Measurements from ENCODE around the gene KIAA0513. TPM values are rescaled to one million over a fixed set of nuclear protein-coding genes. Genes with fewer than 3 reads are reported as not detected.

The KIAA0513 gene
- total RNA-seq, 1 donor, result 18.4 TPM

- H3K9me3 ChIP-seq (ENCODE audit: low read depth, low read length), result no peaks in the 10 kb centered on the region
- no peaks in the 10 kb centered on the region for H3K27me3 ChIP-seq (ENCODE audit: insufficient read depth, low read length)
- H3K4me3 ChIP-seq (ENCODE audit: low read length), result no peak overlapping the region
- H3K4me1 ChIP-seq (ENCODE audit: insufficient read depth, low read length), result peaks cover 35% of the 10 kb centered on the region
These were observed 50.6 kb downstream of the KIAA0513 start for GRCh38 chr16:85078226-85078625.

GRCh38 chr16:85078952-85079351 lies 51.4 kb downstream of the KIAA0513 start:
- Histone ChIP-seq H3K27me3 (ENCODE audit: insufficient read depth, low read length) (no peaks in the 10 kb centered on the region), H3K4me1 (ENCODE audit: insufficient read depth, low read length) (peaks cover 40% of the 10 kb centered on the region), H3K9me3 (ENCODE audit: low read depth, low read length) (no peaks in the 10 kb centered on the region), H3K4me3 (ENCODE audit: low read length) (no peak overlapping the region)

GRCh38 chr16:85079785-85080570 lies 52.4 kb downstream of the KIAA0513 start:
- H3K9me3 ChIP-seq (ENCODE audit: low read depth, low read length), result no peaks in the 10 kb centered on the region
- H3K4me1 ChIP-seq (ENCODE audit: insufficient read depth, low read length), result peaks cover 40% of the 10 kb centered on the region
- H3K4me3 ChIP-seq (ENCODE audit: low read length), result no peak overlapping the region
- no peaks in the 10 kb centered on the region for H3K27me3 ChIP-seq (ENCODE audit: insufficient read depth, low read length)

GRCh38 chr16:85081038-85081437 lies 53.4 kb downstream of the KIAA0513 start:
- peaks cover 39% of the 10 kb centered on the region for H3K4me1 ChIP-seq (ENCODE audit: insufficient read depth, low read length)
- H3K9me3 ChIP-seq (ENCODE audit: low read depth, low read length), result no peaks in the 10 kb centered on the region
- H3K27me3 ChIP-seq (ENCODE audit: insufficient read depth, low read length), result no peaks in the 10 kb centered on the region
- H3K4me3 ChIP-seq (ENCODE audit: low read length), result no peak overlapping the region

GRCh38 chr16:85081765-85082164 lies 54.2 kb downstream of the KIAA0513 start:
- Histone ChIP-seq H3K4me1 (ENCODE audit: insufficient read depth, low read length) (peaks cover 38% of the 10 kb centered on the region), H3K9me3 (ENCODE audit: low read depth, low read length) (no peaks in the 10 kb centered on the region), H3K27me3 (ENCODE audit: insufficient read depth, low read length) (no peaks in the 10 kb centered on the region), H3K4me3 (ENCODE audit: low read length) (no peak overlapping the region)

GRCh38 chr16:85082173-85083050 lies 54.8 kb downstream of the KIAA0513 start:
- Histone ChIP-seq H3K4me1 (ENCODE audit: insufficient read depth, low read length) (peaks cover 34% of the 10 kb centered on the region), H3K9me3 (ENCODE audit: low read depth, low read length) (no peaks in the 10 kb centered on the region), H3K4me3 (ENCODE audit: low read length) (no peak overlapping the region), H3K27me3 (ENCODE audit: insufficient read depth, low read length) (no peaks in the 10 kb centered on the region)

- H3K4me1 ChIP-seq (ENCODE audit: insufficient read depth, low read length), result peaks cover 29% of the 10 kb centered on the region
- no peaks in the 10 kb centered on the region for H3K9me3 ChIP-seq (ENCODE audit: low read depth, low read length)
- H3K4me3 ChIP-seq (ENCODE audit: low read length), result no peak overlapping the region
- H3K27me3 ChIP-seq (ENCODE audit: insufficient read depth, low read length), result no peaks in the 10 kb centered on the region
These were observed 55.5 kb downstream of the KIAA0513 start for GRCh38 chr16:85083051-85083639.

- Histone ChIP-seq H3K27me3 (ENCODE audit: insufficient read depth, low read length) (no peaks in the 10 kb centered on the region), H3K9me3 (ENCODE audit: low read depth, low read length) (no peaks in the 10 kb centered on the region), H3K4me1 (ENCODE audit: insufficient read depth, low read length) (peaks cover 29% of the 10 kb centered on the region), H3K4me3 (ENCODE audit: low read length) (no peak overlapping the region)
These were observed 57.4 kb downstream of the KIAA0513 start for GRCh38 chr16:85084841-85085510.

- Histone ChIP-seq H3K4me3 (ENCODE audit: low read length) (no peak overlapping the region), H3K9me3 (ENCODE audit: low read depth, low read length) (no peaks in the 10 kb centered on the region), H3K27me3 (ENCODE audit: insufficient read depth, low read length) (no peaks in the 10 kb centered on the region), H3K4me1 (ENCODE audit: insufficient read depth, low read length) (peaks cover 35% of the 10 kb centered on the region)
These were observed 58.1 kb downstream of the KIAA0513 start for GRCh38 chr16:85085721-85086120.

- Histone ChIP-seq H3K4me1 (ENCODE audit: insufficient read depth, low read length) (peaks cover 44% of the 10 kb centered on the region), H3K27me3 (ENCODE audit: insufficient read depth, low read length) (no peaks in the 10 kb centered on the region), H3K4me3 (ENCODE audit: low read length) (no peak overlapping the region), H3K9me3 (ENCODE audit: low read depth, low read length) (no peaks in the 10 kb centered on the region)
These were observed 59.0 kb downstream of the KIAA0513 start for GRCh38 chr16:85086347-85087291.

GRCh38 chr16:85087899-85088569 lies 60.4 kb downstream of the KIAA0513 start:
- peaks cover 33% of the 10 kb centered on the region for H3K4me1 ChIP-seq (ENCODE audit: insufficient read depth, low read length)
- H3K9me3 ChIP-seq (ENCODE audit: low read depth, low read length), result no peaks in the 10 kb centered on the region
- no peak overlapping the region for H3K4me3 ChIP-seq (ENCODE audit: low read length)
- no peaks in the 10 kb centered on the region for H3K27me3 ChIP-seq (ENCODE audit: insufficient read depth, low read length)

- H3K4me3 ChIP-seq (ENCODE audit: low read length), result no peak overlapping the region
- no peaks in the 10 kb centered on the region for H3K9me3 ChIP-seq (ENCODE audit: low read depth, low read length)
- H3K4me1 ChIP-seq (ENCODE audit: insufficient read depth, low read length), result peaks cover 26% of the 10 kb centered on the region
- no peaks in the 10 kb centered on the region for H3K27me3 ChIP-seq (ENCODE audit: insufficient read depth, low read length)
These were observed 61.1 kb downstream of the KIAA0513 start for GRCh38 chr16:85088570-85089199.

GRCh38 chr16:85089525-85089924 lies 61.9 kb downstream of the KIAA0513 start:
- Histone ChIP-seq H3K4me1 (ENCODE audit: insufficient read depth, low read length) (peaks cover 26% of the 10 kb centered on the region), H3K27me3 (ENCODE audit: insufficient read depth, low read length) (no peaks in the 10 kb centered on the region), H3K9me3 (ENCODE audit: low read depth, low read length) (no peaks in the 10 kb centered on the region), H3K4me3 (ENCODE audit: low read length) (no peak overlapping the region)
